T1000 (cell line): ENCODE data around the gene INSR.
"Not testable (repeated sequence)": the region's sequence is repeated elsewhere in the genome, so short reads cannot be mapped to it uniquely, and the experiment has no call there.

Experiments
- DNase-seq: peaks from one replicate; lab custom pipeline; 2025; ENCODE audit warnings: mixed read lengths; lab: John Stamatoyannopoulos, UW

The INSR gene

DNA sequence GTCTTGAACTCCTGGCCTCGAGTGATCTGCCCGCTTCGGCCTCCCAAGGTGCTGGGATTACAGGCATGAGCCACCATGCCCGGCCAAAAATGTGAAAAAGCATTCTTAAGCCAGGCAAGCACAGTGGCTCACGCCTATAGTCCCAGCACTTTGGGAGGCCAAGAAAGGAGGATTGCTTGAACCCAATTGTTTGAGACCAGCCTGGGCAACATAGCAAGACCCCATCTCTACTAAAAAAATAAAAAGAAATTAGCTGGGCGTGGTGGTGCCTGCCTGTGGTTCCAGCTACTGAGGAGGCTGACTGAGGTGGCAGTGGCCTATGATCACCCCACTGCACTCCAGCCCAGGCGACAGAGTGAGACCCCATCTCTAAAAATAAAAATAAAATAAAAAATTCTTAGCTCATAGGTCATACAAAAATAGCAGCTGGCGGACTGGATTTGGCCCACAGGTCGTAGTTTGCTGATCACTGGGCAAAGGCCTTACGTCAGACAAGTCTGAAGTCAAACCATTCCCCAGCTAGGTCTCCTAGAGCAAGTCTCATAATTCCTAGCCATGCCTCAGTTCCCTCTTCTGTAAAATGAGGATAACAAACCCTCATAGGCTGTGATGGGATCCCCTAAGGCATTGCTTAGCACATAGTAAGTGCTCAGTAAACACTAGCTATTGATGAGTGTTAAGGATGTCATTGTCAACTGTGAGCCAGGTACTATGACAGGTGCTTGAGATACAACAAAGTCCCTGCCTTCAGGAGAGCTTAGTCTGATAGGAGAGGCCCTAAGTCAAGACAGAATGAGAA lies 36.0 kb downstream of the INSR start:
- no peak for DNase-seq

DNA sequence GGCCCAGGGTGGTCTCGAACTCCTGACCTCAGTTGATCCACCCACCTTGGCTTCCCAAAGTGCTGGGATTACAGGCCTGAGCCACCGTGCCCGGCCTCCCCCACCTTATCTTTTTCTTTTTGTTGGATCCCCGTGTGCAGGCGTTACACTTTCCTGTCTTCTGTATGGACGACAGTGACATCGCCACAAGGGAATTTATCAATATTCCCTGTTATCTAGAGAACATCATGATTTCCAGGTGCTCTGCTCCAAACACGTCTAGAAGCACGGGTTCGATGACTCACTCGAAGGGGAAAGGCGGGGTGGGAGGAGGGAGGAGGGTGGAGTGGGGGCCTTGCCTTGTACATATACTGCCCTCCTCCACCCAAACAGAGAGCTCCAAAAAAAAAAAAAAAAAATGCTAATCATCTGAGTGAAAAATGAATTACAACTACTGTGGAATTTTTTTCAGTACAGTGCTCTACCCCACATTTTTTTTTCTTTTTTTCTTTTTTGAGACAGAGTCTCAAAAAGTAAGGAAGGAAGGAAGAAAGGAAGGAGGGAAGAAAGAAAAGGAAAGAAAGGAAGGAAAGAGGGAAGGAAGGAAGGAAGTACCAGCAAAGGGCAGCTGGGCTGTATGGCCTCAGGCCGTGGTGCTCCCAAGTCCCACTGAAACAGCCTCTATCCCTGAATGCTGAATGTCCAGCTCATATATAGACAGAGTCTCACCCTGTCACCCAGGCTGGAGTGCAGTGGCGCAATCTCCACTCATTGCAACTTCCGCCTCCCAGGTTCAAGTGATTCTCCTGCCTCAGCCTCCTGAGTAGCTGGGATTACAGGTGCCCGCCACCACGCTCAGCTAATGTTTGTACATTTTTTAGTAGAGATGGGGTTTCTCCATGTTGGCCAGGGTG lies 36.8 kb downstream of the INSR start:
- DNase-seq: no peak

DNA sequence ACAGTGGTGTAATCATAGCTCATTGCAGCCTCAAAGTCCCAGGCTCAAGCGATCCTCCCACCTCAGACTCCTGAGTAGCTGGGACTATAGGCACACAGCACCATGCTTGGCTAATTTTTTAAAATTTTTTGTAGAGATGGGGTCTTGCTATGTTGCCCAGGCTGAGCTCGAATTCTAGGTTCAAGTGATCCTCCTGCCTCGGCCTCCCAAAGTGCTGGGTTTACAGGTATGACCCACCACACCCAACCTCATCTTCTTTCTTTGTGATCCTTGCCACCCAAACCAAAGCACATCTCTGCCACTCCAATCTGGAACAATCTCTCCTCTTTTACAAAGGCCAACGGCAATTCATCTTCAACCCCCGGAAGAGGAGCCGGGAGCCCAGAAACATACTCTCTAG lies 38.6 kb downstream of the INSR start:
- no peak for DNase-seq

DNA sequence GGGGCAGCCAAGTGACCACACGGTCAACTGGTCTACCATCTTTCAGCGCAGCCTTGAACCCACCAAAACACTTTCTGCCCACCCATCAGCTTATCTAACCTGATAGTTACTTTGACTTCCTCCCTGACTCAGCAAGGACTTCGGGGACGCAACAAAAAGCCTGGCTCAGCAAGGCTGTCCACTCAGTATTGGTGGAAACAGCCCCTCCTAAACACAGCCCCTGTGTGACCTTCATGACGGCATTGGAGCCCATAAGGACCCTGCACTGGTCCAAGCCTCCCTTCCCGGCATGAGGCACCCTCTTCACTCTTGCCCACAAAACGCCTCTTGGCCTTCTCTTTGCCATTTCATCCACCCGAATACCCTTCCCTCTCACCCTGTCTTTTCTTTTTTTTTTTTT lies 39.1 kb downstream of the INSR start:
- no peak for DNase-seq

DNA sequence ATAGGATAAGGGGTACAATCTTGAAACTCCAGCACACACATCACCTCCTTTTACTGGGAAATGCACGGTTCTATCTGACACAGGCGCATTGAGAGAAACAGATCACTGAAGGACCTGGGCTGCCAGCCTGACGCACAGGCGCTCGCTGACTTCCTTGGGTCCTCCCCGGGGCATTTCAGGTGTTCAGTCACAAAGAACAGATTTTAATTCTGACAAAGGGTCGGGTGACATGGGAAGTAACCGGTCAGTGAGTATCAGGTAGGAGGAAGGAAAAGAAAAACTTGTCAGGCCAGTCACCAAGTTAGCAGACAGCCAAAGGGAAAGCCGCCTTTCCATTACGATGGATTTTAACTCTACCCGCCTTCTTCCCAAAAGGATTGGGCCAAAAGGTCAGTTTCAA lies 39.6 kb downstream of the INSR start:
- no peak for DNase-seq

DNA sequence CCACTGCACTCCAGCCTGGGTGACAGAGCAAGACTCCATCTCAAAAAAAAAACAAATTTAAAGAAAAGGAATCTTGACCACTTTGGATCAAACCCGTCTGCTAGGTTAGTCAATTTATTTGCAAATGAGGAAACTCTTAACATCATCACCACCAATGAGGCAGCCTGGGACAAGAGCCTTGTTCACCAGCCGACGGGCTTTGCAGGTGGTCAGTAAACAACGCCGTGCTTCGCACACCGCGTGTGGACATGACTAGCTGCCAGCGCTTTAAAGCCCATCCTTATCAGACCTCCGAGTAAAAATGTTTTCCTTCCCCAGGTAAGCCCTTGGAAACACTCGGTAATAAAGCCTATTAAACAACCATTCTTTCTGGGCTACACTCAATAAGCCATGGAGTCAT lies 41.9 kb downstream of the INSR start:
- DNase-seq: no peak

DNA sequence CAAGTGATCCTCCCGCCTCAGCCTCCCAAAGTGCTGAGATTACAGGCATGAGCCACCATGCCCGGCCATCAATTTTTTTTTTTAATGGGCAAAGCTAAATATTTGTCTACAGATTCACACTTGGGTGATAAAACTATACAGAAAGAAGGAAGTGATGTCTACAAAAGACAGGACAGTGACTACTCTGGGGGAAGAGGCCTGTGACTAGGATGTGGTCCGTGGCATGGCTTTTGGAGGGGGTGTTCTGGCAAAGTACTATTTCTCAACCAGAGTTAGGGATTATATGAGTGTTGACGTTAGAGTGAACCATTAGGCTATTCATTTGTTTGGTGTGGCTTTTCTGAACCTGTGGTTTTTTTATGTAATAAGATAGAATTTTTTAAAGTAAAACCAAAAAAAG lies 42.7 kb downstream of the INSR start:
- DNase-seq: no peak

DNA sequence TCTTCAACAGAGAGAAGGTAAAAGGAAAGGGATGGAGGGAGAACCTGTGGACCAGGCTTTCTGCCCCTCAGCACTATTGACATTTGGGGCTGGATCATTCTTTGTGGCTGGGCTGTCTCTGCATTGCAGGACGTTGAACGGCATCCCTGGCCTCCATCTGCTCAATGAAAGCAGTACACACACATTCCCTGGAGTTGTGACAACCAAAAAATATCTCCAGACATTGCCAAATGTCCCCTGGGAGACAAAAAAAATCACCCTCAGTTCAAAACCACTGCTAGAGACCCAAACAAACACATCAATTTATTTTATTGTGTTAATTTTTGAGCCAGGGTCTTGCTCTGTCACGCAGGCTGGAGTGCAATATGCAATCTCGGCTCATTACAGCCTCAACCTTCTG lies 43.3 kb downstream of the INSR start:
- DNase-seq: no peak

DNA sequence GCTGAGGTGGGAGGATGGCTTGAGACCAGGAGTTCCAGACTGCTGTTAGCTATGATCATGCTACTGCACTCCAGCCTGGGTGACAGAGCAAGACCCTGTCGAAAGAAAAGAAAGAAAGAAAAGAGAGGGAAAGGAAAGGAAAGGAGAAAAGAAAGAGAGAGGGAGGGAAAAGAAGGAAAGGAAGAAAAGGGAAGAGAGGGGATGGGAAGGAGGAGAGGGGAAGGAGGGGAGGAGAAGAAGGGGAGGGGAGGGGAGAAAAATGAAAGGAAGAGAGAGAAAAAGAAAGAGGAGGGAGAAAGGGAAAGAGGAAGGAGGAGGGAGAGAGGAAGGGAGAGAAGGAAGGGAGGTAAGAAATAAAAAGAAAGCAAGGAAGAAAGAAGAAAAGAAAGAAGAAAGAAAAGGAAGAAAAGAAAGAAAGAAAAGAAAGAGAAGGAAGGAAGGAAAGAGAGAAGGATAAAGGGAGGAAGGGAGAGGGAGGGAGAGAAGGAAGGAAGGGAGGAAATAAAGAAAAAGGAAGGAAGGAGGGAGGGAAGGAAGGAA lies 44.1 kb downstream of the INSR start:
- DNase-seq: no peak

DNA sequence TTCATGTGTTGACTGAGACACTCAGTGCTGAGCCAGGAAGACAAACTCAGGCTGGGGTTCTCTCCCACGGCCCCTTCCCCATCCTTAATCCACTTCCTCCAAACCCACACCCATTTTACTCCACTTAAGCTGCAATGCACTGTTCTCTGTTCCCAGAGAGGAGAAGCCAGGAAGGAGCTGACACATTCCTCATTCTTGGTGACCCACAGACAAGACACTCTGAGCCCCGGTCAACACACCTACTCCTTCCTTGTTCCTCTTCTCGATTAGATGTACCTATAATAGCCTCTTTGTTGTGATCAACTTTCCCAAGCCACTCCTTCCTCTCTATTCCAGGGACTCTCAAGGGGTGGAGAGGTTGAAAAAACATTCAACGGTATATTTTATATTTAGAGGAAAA lies 47.1 kb downstream of the INSR start:
- DNase-seq: no peak

DNA sequence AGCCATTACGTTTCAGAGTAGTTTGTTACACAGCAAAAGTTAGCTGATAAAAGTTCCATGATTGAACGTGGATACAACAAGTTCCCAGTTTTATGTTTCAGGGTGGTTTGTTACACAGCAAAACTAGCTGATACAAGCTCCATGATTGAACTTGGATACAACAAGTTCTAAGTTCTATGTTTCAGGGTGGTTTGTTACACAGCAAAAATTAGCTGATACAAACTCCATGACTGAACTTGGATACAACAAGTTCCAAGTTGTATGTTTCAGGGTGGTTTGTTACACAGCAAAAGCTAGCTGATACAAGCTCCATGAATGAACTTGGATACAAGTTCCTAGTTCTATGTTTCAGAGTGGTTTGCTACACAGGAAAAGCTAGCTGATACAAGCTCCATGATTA lies 47.6 kb downstream of the INSR start:
- DNase-seq: no peak

DNA sequence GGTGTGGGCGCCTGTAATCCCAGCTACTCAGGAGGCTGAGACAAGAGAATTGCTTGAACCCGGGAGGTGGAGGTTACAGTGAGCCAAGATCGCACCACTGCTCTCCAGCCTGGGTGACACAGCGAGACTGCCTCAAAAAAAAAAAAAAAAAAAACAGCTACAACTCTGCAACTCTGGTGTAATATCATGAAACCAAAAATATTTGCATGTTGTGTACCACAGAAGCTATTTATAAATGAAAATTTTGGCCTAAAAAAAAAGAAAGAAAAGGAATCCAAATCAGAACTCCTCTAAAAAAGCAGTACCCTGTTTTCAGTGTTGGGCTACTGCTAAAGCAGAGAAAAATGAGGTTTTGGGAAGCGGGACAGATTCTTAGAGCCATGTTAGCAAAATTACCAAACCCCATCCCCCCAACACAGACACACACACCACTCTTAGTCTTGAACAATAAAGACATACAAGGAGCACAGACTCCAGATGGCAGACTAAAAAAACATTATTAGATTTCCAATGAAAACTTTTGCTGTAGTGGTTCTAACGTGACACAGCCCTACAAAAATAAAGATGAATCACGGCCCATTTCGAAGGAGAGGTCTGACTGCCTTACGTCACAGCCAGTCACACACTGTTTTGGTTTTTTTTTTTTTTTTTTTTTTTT lies 51.5 kb downstream of the INSR start:
- DNase-seq: no peak

DNA sequence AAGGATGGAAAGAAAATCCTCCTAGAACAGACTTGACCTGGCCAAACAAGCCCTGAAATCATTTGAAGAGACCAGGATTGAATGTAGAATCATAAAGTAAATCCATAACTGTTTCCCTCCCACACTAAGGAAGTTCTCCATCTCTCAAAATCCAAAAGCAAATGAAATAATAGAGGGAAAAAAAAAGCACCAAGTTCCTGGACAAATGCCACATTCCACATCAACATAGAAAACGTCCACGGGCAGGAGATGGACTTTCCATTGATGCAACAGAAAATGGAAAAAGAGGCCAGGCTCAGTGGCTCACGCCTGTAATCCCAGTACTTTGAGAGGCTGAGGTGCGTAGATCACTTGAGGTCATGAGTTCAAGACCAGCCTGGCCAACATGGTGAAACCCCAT lies 56.2 kb downstream of the INSR start:
- no peak for DNase-seq

DNA sequence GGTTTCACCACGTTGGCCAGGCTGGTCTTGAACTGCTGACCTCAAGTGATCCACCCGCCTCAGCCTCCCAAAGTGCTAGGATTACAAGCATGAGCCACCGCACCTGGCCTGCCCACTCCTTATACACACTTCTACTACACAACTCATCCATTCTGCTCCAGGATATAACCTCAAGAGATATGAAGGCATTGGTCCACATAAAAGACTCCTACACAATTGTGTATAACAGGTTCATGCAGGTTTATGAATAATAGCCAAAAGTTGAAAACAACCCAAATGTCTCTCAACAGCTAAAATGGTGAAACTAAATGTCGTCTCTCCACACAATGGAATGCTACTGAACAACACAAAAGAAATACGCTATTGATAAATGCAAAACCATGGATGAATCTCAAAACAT lies 58.1 kb downstream of the INSR start:
- DNase-seq: no peak

DNA sequence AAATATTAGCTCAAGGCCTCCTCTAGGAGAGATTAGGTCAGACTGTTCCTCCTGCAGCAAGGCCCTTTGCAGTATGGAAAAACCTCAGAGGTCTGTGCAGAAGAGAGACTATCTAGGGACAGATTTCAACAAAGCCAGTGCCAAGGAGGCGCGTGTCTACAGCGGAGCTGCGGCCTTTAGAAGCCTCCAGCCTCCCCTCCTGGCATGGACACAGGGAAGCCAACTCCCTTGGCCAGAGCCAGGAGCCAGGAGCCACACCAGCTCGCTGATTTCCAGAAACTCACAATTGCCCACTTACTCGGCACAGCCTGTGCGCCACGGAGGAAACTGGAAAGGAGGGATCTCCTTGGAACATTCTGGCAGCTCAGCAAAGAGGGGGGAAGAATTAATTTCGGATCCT lies 63.4 kb downstream of the INSR start:
- no peak for DNase-seq

DNA sequence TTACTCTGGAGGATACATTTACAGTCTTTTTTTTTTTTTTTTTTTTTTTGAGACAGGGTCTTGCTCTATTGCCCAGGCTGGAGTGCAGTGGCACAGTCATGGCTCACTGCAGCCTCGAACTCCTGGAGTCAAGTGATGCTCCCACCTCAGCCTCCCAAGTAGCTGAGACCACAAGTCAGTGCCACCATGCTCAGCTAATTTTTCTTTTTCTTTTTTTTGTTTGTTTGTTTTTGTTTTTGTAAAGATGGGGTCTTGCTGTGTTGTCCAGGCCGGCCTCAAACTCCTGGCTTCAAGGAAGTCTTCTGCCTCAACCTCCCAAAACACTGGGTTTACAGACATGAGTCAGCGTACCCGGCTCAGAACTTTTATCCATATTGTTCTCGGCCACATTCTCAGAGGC lies 64.5 kb downstream of the INSR start:
- DNase-seq: no peak

DNA sequence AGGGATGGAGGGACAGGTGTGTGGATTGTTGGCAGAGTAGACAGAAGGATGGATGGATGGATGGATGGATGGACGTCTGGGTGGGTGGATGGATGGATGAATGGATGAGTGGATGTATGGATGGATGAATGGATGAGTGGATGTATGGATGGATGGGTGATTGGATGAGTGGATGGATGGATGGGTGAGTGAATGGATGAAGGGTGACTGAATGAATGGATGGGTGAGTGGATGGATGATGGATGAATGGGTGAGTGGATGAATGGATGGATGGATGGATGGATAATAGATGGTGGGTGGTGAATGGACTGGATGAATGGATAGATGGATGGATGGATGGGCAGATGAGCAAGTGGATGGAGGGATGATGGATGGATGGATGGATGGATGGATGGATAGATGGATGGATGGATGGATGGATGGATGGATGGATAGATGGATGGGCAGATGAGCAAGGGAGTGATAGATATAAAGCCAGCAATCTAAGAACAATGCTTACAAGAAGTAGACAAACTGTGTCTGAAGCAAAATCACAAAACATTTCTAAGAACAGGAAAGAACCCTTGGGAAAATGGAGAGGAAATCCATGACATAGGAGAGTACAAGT lies 65.2 kb downstream of the INSR start:
- no peak for DNase-seq

DNA sequence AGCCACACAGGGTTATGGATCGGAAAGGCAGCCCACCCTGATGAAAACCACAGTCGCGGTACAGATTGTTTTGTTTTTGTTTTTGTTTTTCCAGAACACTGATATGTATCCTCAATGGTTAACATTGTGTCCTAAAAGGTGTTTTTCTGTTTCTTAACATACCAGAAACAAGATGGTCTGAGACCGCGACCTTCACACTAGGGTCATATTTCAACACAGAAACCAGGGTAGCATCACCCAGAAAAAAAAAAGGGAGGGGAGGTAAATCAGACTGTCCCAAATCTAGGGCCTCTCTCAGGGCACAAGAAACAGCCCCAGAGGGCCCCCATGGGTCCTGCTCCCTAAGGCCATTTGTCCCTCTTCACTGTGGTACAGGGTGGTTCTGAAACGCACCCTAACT lies 66.5 kb downstream of the INSR start:
- DNase-seq: no peak

DNA sequence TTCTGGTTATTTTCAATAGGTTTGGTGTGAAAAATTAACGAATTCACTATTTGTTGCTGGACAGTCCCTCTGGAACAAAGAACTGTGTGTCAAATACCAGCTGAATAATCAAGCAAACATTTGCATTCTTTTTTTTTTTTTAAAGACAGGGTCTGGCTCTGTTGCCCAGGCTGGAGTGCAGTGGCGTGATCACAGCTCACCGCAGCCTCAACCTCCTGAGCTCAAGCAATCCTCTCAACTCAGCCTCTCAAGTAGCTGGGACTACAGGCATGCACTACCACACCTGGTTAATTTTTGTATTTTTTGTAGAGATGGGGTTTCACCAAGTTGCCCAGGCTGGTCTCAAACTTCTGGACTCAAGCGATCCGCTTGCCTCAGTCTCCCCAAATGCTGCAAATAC lies 67.1 kb downstream of the INSR start:
- DNase-seq: not testable (repeated sequence)

DNA sequence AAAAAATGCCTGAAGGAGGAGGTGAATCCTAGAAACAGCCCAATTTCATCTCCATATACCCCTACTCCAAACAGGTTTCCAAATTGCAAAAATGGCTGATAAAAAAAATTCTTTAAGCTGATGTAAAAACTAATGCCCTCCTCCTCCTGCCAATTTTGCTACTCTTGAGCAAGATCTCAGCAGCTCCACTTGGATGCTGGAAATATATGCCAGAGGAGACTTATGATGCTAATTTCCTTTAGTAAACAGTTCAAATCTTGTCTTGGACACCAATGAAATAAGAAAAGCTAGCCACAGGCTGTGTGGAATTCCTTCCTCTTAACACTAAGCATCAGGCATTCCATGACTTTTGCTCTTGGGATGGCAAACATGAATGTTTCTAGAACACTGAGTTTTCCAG lies 67.5 kb downstream of the INSR start:
- DNase-seq: no peak

DNA sequence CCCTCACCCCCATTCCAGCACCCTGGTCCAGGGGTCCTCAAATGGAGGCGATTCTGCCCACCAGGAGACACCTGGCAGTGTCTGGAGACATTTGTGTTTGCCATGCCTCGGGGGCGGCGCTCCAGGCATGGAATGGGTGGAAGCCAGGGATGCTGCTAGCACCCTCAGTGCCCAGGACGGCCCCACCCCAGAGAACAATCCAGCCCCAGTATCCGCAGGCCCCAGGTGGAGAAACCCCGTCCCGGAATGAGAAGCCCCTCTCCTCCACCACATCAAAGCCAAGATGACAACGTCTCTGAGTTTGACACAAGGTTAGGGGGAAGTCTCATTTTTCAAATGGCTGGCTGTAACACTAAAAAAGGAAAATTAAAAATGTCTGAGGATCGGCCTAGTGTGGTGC lies 68.5 kb downstream of the INSR start:
- no peak for DNase-seq

DNA sequence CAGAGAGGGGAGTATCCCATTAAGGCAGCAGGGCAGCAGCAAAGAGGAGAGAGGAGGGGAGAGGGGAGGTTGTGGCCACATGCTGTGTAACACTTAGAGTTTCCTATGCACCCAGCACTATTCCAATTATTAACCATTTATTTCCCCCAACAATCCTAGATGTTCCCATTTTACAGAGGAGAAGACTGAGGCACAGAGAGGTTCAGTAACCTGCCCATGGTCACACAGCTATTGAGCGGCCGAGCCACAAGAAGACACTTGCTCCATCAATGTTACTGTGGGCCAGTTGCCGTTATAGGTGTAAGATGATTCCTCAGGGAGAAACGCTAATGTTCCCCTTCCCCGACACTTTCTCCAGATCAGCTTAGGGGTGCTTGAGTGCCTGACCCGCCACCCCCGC lies 69.2 kb downstream of the INSR start:
- no peak for DNase-seq
